HCT116 (cell line): ENCODE measurements around the gene CDHR3. TPM values are rescaled to one million over a fixed set of nuclear protein-coding genes. Genes with fewer than 3 reads are reported as not detected.

Experiments
- ATAC-seq: fragments of 200-7000 bp; cut with Tn5 transposase; 2 replicates; pipeline ENCODE4 v1.9.1; 2020; ENCODE audit warnings: mild to moderate bottlenecking, moderate library complexity
- BruUV-seq: library from RNA; stranded (reverse); fragments of 400-500 nt; replicated peaks from 2 replicates; lab custom pipeline; 2021; lab: Mats Ljungman, UMichigan
- CTCF ChIA-PET: fragments of 300-600 bp; sonication (Branson Sonifier 250); formaldehyde crosslinking; loops from one replicate; lab custom pipeline; 2021; ENCODE audit warnings: antibody characterized with exemption; lab: Charles Lee
- POLR2A ChIA-PET: fragments of 300-600, 350-600 bp; sonication (Branson Sonifier 250); formaldehyde crosslinking; loops from one replicate; lab custom pipeline; 2021; ENCODE audit warnings: antibody characterized with exemption; lab: Charles Lee
- RAD21 ChIA-PET, 2 experiments: fragments of 300-600 bp; sonication (Branson Sonifier 250); formaldehyde crosslinking; loops; one replicate each; lab custom pipeline; 2023; ENCODE audit warnings: low total read pairs in 2 of 2; ENCODE audit not compliant: uncharacterized antibody in 2 of 2, unreplicated experiment in 2 of 2, low non-redundant PET in 1 of 2; lab: Charles Lee
- DNase-seq: peaks from one replicate; pipeline ENCODE4 v3.0.0-alpha.2; 2010; ENCODE audit warnings: low read depth, low spot score
- H2AFZ ChIP-seq: fragments of 200-600 bp; shearing (Covaris generic), sonication (generic); 2 replicates; pipeline ENCODE4 v1.6.1; 2017; ENCODE audit warnings: low read depth, mixed run types, mixed read lengths, antibody characterized with exemption, low read length; ENCODE audit not compliant: poor library complexity, severe bottlenecking
- H3K27ac ChIP-seq: 2 replicates; pipeline ENCODE4 v1.5.1; 2012; ENCODE audit warnings: low read depth, low read length
- H3K27me3 ChIP-seq: fragments of 200-600 bp; sonication (generic); 2 replicates; pipeline ENCODE4 v1.6.1; 2016; ENCODE audit warnings: mixed run types, low read length, mixed read lengths; ENCODE audit not compliant: insufficient read depth
- H3K36me3 ChIP-seq, 2 experiments: fragments of 200-500 bp in 1 of 2; fragments of 200-600 bp in 1 of 2; sonication (Bioruptor generic) in 1 of 2; sonication (generic) in 1 of 2; 2 replicates each; pipeline versions ENCODE4 v1.5.1 to v1.6.1; 2014 to 2016; ENCODE audit warnings: low read length in 2 of 2, inconsistent platforms in 1 of 2, mixed read lengths in 1 of 2, mixed run types in 1 of 2; ENCODE audit not compliant: insufficient read depth in 2 of 2, control insufficient read depth in 1 of 2
- H3K4me1 ChIP-seq, 2 experiments: fragments of 200-600 bp in 1 of 2; sonication (generic) in 1 of 2; 2 replicates each; pipeline versions ENCODE4 v1.5.1 to v1.6.1; 2012 to 2017; ENCODE audit warnings: low read length in 2 of 2, inconsistent platforms in 1 of 2, mild to moderate bottlenecking in 1 of 2, mixed read lengths in 1 of 2, mixed run types in 1 of 2, moderate library complexity in 1 of 2; ENCODE audit not compliant: insufficient read depth in 2 of 2, control insufficient read depth in 1 of 2
- H3K4me2 ChIP-seq: fragments of 200-600 bp; sonication (generic); 2 replicates; pipeline ENCODE4 v1.6.1; 2017; ENCODE audit warnings: mixed run types, low read length, mixed read lengths
- H3K4me3 ChIP-seq, 2 experiments: fragments of 200-600 bp in 1 of 2; sonication (generic) in 1 of 2; replicated peaks in 1 of 2; 2 replicates each; pipeline ENCODE4 v1.5.1; 2011 to 2016; ENCODE audit warnings: low read length in 2 of 2, control low read depth in 1 of 2, low read depth in 1 of 2, mild to moderate bottlenecking in 1 of 2, mixed read lengths in 1 of 2, mixed run types in 1 of 2
- H3K79me2 ChIP-seq: fragments of 200-600 bp; sonication (generic); 2 replicates; pipeline ENCODE4 v1.6.1; 2017; ENCODE audit warnings: mild to moderate bottlenecking, mixed run types, low read length, moderate library complexity, mixed read lengths; ENCODE audit not compliant: insufficient read depth
- H3K9ac ChIP-seq: fragments of 200-600 bp; sonication (generic); 2 replicates; pipeline ENCODE4 v1.6.1; 2016; ENCODE audit warnings: low read length, mixed read lengths
- H3K9me2 ChIP-seq: fragments of 200-600 bp; sonication (generic), shearing (Covaris generic); 2 replicates; pipeline ENCODE4 v1.6.1; 2017; ENCODE audit warnings: mixed run types, mild to moderate bottlenecking, moderate library complexity; ENCODE audit not compliant: insufficient read depth
- H3K9me3 ChIP-seq, 2 experiments: fragments of 200-500 bp in 1 of 2; fragments of 200-600 bp in 1 of 2; sonication (Bioruptor generic) in 1 of 2; sonication (generic) in 1 of 2; 2 replicates each; pipeline ENCODE4 v1.6.1; 2014 to 2017; ENCODE audit warnings: low read length in 2 of 2, mixed read lengths in 2 of 2, inconsistent platforms in 1 of 2, low read depth in 1 of 2, mild to moderate bottlenecking in 1 of 2, mixed run types in 1 of 2, moderate library complexity in 1 of 2; ENCODE audit not compliant: control insufficient read depth in 1 of 2, insufficient read depth in 1 of 2
- H4K20me1 ChIP-seq: fragments of 200-600 bp; sonication (generic), shearing (Covaris generic); 2 replicates; pipeline ENCODE4 v1.6.1; 2017; ENCODE audit warnings: mixed run types, mild to moderate bottlenecking, moderate library complexity; ENCODE audit not compliant: insufficient read depth
- ATF3 ChIP-seq: IDR thresholded peaks from 2 replicates; pipeline ENCODE4 v1.6.1; 2012
- JUND ChIP-seq: IDR thresholded peaks from 2 replicates; pipeline ENCODE4 v1.6.1; 2012
- POLR2AphosphoS5 ChIP-seq: IDR thresholded peaks from 2 replicates; pipeline ENCODE4 v1.6.1; 2011; ENCODE audit warnings: mild to moderate bottlenecking, low read depth, low read length, moderate library complexity
- SIN3A ChIP-seq: IDR thresholded peaks from 2 replicates; pipeline ENCODE4 v1.6.1; 2012; ENCODE audit warnings: low read depth
- SP1 ChIP-seq: IDR thresholded peaks from 2 replicates; pipeline ENCODE4 v1.6.1; 2012; ENCODE audit warnings: low read depth
- intact Hi-C: fragments of 100-400 bp; cut with micrococcal nuclease; formaldehyde crosslinking; loops from 2 replicates; pipeline ENCODE4 v1.10.0; 2022
- total RNA-seq: library from RNA; stranded (reverse); gene quantifications from one replicate; pipeline ENCODE4 v1.2.1, GENCODE V29; 2021; ENCODE audit not compliant: unreplicated experiment
- TF ChIP-seq, protein P1 (sequence below): IDR thresholded peaks from 2 replicates; pipeline ENCODE4 v1.6.1; 2012; ENCODE audit warnings: low read depth
- TF ChIP-seq, protein P2 (sequence below): IDR thresholded peaks from 2 replicates; pipeline ENCODE4 v1.6.1; 2011; ENCODE audit warnings: mild to moderate bottlenecking, low read length, moderate library complexity; ENCODE audit not compliant: insufficient replicate concordance; ENCODE audit errors: extremely low read depth
- TF ChIP-seq, protein P3 (sequence below), 3 experiments: fragments of 200-600 bp in 1 of 3; sonication (generic) in 1 of 3; IDR thresholded peaks in 2 of 3; conservative IDR thresholded peaks in 1 of 3; 2 replicates each; pipeline ENCODE4 v1.5.1; 2012 to 2017; ENCODE audit warnings: low read depth in 2 of 3, low read length in 2 of 3, antibody characterized with exemption in 1 of 3, borderline replicate concordance in 1 of 3, control low read depth in 1 of 3, mild to moderate bottlenecking in 1 of 3, mixed read lengths in 1 of 3, mixed run types in 1 of 3, moderate library complexity in 1 of 3; ENCODE audit not compliant: insufficient read depth in 1 of 3

CDHR3 gene
- total RNA-seq, 1 experiment from 2014 or later = 5.5 TPM

- H3K4me1 ChIP-seq = no peaks in the 10 kb centered on the region
- H3K4me3 ChIP-seq = no peak overlapping the region
- no peak for TF ChIP-seq SIN3A
- TF ChIP-seq JUND = no peak
- TF ChIP-seq SP1 = no peak
- TF ChIP-seq POLR2AphosphoS5 = no peak
- TF ChIP-seq, protein P1, sequence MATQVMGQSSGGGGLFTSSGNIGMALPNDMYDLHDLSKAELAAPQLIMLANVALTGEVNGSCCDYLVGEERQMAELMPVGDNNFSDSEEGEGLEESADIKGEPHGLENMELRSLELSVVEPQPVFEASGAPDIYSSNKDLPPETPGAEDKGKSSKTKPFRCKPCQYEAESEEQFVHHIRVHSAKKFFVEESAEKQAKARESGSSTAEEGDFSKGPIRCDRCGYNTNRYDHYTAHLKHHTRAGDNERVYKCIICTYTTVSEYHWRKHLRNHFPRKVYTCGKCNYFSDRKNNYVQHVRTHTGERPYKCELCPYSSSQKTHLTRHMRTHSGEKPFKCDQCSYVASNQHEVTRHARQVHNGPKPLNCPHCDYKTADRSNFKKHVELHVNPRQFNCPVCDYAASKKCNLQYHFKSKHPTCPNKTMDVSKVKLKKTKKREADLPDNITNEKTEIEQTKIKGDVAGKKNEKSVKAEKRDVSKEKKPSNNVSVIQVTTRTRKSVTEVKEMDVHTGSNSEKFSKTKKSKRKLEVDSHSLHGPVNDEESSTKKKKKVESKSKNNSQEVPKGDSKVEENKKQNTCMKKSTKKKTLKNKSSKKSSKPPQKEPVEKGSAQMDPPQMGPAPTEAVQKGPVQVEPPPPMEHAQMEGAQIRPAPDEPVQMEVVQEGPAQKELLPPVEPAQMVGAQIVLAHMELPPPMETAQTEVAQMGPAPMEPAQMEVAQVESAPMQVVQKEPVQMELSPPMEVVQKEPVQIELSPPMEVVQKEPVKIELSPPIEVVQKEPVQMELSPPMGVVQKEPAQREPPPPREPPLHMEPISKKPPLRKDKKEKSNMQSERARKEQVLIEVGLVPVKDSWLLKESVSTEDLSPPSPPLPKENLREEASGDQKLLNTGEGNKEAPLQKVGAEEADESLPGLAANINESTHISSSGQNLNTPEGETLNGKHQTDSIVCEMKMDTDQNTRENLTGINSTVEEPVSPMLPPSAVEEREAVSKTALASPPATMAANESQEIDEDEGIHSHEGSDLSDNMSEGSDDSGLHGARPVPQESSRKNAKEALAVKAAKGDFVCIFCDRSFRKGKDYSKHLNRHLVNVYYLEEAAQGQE = no peak
- TF ChIP-seq, protein P2, sequence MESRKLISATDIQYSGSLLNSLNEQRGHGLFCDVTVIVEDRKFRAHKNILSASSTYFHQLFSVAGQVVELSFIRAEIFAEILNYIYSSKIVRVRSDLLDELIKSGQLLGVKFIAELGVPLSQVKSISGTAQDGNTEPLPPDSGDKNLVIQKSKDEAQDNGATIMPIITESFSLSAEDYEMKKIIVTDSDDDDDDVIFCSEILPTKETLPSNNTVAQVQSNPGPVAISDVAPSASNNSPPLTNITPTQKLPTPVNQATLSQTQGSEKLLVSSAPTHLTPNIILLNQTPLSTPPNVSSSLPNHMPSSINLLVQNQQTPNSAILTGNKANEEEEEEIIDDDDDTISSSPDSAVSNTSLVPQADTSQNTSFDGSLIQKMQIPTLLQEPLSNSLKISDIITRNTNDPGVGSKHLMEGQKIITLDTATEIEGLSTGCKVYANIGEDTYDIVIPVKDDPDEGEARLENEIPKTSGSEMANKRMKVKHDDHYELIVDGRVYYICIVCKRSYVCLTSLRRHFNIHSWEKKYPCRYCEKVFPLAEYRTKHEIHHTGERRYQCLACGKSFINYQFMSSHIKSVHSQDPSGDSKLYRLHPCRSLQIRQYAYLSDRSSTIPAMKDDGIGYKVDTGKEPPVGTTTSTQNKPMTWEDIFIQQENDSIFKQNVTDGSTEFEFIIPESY = no peak
- no peak for TF ChIP-seq ATF3
- TF ChIP-seq, protein P3, sequence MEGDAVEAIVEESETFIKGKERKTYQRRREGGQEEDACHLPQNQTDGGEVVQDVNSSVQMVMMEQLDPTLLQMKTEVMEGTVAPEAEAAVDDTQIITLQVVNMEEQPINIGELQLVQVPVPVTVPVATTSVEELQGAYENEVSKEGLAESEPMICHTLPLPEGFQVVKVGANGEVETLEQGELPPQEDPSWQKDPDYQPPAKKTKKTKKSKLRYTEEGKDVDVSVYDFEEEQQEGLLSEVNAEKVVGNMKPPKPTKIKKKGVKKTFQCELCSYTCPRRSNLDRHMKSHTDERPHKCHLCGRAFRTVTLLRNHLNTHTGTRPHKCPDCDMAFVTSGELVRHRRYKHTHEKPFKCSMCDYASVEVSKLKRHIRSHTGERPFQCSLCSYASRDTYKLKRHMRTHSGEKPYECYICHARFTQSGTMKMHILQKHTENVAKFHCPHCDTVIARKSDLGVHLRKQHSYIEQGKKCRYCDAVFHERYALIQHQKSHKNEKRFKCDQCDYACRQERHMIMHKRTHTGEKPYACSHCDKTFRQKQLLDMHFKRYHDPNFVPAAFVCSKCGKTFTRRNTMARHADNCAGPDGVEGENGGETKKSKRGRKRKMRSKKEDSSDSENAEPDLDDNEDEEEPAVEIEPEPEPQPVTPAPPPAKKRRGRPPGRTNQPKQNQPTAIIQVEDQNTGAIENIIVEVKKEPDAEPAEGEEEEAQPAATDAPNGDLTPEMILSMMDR (IDR thresholded peaks at IDR 0.05 in 2 of 3, conservative IDR thresholded peaks at IDR 0.05 in 1 of 3; ENCODE audit: borderline replicate concordance in 1 of 3, insufficient read depth in 1 of 3, low read depth in 2 of 3, low read length in 2 of 3) = no peak
- no peak overlapping the region for H3K4me2 ChIP-seq
- ChIA-PET CTCF (no interaction called here), POLR2A (no interaction called here), RAD21 (no interaction called here)
- DNase-seq = no peak
- H3K27me3 ChIP-seq = no peaks in the 10 kb centered on the region
- no peak overlapping the region for H3K27ac ChIP-seq
- no peaks in the 10 kb centered on the region for H3K9me3 ChIP-seq
- H3K9me2 ChIP-seq = no peaks in the 10 kb centered on the region
- H3K36me3 ChIP-seq = no peaks in the 10 kb centered on the region
- intact Hi-C loops = no loop called here
- no peak overlapping the region for H2AFZ ChIP-seq
- no TSS peak for BruUV-seq
- no peak overlapping the region for H3K9ac ChIP-seq
- no peak for ATAC-seq
- H3K79me2 ChIP-seq = no peaks in the 10 kb centered on the region
- no peaks in the 10 kb centered on the region for H4K20me1 ChIP-seq
Observed at GRCh38 chr7:106015381-106016218, 52.5 kb downstream of the CDHR3 start.
